Activated naive CD4-positive, alpha-beta T cell treated with anti-CD3 and anti-CD28 coated beads, Interleukin-2, amount 50 U/mL, for 16 hours (primary cell): ENCODE results near the gene EGR1.

ENCODE experiments used
- DNase-seq: peaks from one replicate; pipeline ENCODE4 v3.0.0-alpha.2; 2020

The EGR1 gene

GRCh38 chr5:138515556-138516245 is 50.4 kb downstream of the EGR1 start:
- no peak for DNase-seq

- DNase-seq: no peak
Observed at GRCh38 chr5:138517437-138517836, 52.2 kb downstream of the EGR1 start.
